ENCODE results near the gene ATP12A.

The ATP12A gene

DNA sequence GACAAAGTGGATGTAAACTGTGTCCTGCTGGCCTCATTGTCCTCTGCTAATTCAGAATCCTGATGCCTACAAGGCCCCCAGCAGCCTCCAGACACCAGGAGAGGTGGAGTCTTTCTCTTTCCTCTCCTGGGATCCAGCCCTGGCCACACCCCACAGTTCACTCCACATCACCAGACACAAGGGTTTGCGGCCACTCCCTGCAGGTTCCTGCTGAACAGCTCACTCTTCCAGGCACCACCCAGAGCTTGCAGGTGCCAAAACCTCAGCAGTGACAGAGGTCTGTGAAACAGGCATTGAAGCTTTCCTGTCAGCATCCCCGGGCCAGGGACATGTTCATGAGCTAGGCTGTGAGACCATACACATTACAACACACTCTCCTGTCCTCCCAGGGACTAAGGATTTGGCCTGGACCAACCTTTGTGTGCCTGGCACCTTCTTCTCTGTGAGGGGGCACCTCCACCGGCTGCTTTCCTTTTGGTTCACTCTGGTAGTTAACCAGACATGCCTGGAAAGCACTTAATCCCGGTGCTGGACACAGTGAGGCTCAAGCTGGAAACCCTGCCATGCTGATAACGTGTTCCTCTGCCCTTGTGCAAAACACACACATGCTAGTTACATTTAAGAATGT is 11.1 kb upstream of the ATP12A start:
- DNase-seq (ENCODE audit: low read depth, low spot score), result no peak
- in situ Hi-C loops (cut with HindIII; ENCODE audit: low sequenced_read_pairs), result no loop called here
- TF ChIP-seq, protein P1, sequence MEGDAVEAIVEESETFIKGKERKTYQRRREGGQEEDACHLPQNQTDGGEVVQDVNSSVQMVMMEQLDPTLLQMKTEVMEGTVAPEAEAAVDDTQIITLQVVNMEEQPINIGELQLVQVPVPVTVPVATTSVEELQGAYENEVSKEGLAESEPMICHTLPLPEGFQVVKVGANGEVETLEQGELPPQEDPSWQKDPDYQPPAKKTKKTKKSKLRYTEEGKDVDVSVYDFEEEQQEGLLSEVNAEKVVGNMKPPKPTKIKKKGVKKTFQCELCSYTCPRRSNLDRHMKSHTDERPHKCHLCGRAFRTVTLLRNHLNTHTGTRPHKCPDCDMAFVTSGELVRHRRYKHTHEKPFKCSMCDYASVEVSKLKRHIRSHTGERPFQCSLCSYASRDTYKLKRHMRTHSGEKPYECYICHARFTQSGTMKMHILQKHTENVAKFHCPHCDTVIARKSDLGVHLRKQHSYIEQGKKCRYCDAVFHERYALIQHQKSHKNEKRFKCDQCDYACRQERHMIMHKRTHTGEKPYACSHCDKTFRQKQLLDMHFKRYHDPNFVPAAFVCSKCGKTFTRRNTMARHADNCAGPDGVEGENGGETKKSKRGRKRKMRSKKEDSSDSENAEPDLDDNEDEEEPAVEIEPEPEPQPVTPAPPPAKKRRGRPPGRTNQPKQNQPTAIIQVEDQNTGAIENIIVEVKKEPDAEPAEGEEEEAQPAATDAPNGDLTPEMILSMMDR (IDR thresholded peaks at IDR 0.05; ENCODE audit: low read depth, low read length), result no peak
- H3K4me3 ChIP-seq (ENCODE audit: low read depth, low read length), result no peak overlapping the region

- DNase-seq (ENCODE audit: low read depth, low spot score), result no peak
- no peak overlapping the region for H3K4me3 ChIP-seq (ENCODE audit: low read depth, low read length)
- TF ChIP-seq, protein P1 (IDR thresholded peaks at IDR 0.05; ENCODE audit: low read depth, low read length), result no peak
- in situ Hi-C loops (cut with HindIII; ENCODE audit: low sequenced_read_pairs), result no loop called here
Observed at GRCh38 chr13:24670174-24670573, 10.0 kb upstream of the ATP12A start.

GRCh38 chr13:24670961-24671381 is 9.2 kb upstream of the ATP12A start:
- in situ Hi-C loops (cut with HindIII; ENCODE audit: low sequenced_read_pairs), result no loop called here
- TF ChIP-seq, protein P1 (IDR thresholded peaks at IDR 0.05; ENCODE audit: low read depth, low read length), result peak; percentile 25
- DNase-seq (ENCODE audit: low read depth, low spot score), result no peak
- H3K4me3 ChIP-seq (ENCODE audit: low read depth, low read length), result no peak overlapping the region

GRCh38 chr13:24671386-24672113 is 8.7 kb upstream of the ATP12A start:
- in situ Hi-C loops (cut with HindIII; ENCODE audit: low sequenced_read_pairs), result no loop called here
- DNase-seq (ENCODE audit: low read depth, low spot score), result peak; percentile 64
- H3K4me3 ChIP-seq (ENCODE audit: low read depth, low read length), result no peak overlapping the region
- TF ChIP-seq, protein P1 (IDR thresholded peaks at IDR 0.05; ENCODE audit: low read depth, low read length), result peak; percentile 78

DNA sequence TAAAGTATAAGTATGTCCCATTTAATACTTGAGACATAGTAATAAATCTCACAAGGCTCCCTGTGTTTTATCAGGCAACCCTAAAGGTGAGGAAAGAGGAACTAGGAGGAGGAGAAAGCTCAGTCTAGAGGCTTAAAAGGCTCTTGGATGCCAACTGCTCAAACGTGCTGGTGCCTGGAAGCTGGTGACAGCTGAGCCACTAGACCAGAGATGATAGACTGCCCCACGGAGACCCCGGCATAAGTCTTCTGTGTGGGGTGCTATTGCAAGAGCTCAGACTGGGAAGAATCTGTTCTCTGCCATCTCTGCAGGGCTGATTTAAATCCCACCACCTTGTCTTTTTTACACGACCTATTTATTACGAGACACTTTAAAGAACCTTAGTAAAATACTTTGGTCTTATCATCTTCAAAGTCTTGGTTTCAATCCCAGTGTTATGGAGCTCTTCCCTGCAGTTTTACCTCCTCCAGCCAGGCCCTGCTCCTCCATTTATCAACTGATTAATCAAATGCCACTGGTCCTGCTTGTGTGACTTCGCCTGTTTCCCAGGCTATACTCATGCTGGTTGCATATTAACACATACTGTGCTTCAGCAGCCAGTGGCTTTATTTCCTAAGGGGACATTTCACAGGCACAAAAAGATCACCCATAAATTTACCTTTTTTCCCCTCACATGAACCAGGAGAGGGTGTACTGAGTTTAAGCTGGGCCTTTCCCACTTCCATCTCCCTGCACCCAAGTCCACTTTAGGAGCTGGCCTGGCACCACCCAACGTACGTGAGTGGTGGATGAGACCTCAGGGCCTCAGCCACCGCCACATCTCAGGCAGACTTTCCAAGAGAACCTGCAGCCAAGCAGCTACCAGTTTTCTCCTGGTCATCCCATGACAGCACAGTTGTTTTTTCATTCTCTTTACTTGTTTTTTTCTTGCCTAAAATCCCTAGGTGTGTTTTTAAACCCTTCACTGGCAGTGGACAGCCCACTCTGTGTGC is 7.8 kb upstream of the ATP12A start:
- DNase-seq (ENCODE audit: low read depth, low spot score), result no peak
- no peak overlapping the region for H3K4me3 ChIP-seq (ENCODE audit: low read depth, low read length)
- TF ChIP-seq, protein P1 (IDR thresholded peaks at IDR 0.05; ENCODE audit: low read depth, low read length), result no peak
- in situ Hi-C loops (cut with HindIII; ENCODE audit: low sequenced_read_pairs), result no loop called here

Measured in astrocyte of the spinal cord (primary cell).